Measurements from ENCODE around the gene ACSS2. TPM values are rescaled to one million over a fixed set of nuclear protein-coding genes. Genes with fewer than 3 reads are reported as not detected.

ACSS2 gene
- total RNA-seq, 4 donors from 2014 or later: 45.4 to 71.0 (median 58.7) TPM

GRCh38 chr20:34949120-34949519, 72.7 kb downstream of the ACSS2 start:
- ATAC-seq: no peak
- no peak overlapping the region for H3K27ac ChIP-seq
- H3K4me1 ChIP-seq: peaks cover 0 to 16% (median 4%) of the 10 kb centered on the region in 3 donors
- H3K9me3 ChIP-seq: no peaks in the 10 kb centered on the region
- peaks cover 0 to 29% of the 10 kb centered on the region in 2 donors for H3K36me3 ChIP-seq
- TF ChIP-seq POLR2A (IDR thresholded peaks at IDR 0.05) (no peak), POLR2AphosphoS5 (IDR thresholded peaks at IDR 0.05) (no peak), EP300 (IDR thresholded peaks at IDR 0.05) (no peak)
- TF ChIP-seq, protein P1, sequence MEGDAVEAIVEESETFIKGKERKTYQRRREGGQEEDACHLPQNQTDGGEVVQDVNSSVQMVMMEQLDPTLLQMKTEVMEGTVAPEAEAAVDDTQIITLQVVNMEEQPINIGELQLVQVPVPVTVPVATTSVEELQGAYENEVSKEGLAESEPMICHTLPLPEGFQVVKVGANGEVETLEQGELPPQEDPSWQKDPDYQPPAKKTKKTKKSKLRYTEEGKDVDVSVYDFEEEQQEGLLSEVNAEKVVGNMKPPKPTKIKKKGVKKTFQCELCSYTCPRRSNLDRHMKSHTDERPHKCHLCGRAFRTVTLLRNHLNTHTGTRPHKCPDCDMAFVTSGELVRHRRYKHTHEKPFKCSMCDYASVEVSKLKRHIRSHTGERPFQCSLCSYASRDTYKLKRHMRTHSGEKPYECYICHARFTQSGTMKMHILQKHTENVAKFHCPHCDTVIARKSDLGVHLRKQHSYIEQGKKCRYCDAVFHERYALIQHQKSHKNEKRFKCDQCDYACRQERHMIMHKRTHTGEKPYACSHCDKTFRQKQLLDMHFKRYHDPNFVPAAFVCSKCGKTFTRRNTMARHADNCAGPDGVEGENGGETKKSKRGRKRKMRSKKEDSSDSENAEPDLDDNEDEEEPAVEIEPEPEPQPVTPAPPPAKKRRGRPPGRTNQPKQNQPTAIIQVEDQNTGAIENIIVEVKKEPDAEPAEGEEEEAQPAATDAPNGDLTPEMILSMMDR (IDR thresholded peaks at IDR 0.05): no peak
- 86 to 90% methylated on average over 6 of the region's 6 CpGs for WGBS, 2 donors (ENCODE audit: low coverage in 1 of 2)
- H3K4me3 ChIP-seq: no peak overlapping the region
- H3K27me3 ChIP-seq: no peaks in the 10 kb centered on the region

GRCh38 chr20:34951252-34951651, 74.8 kb downstream of the ACSS2 start:
- WGBS, 2 donors (ENCODE audit: low coverage in 1 of 2): 87 to 100% methylated on average over 2 of the region's 2 CpGs
- no peak overlapping the region for H3K4me3 ChIP-seq
- ATAC-seq: no peak
- H3K27me3 ChIP-seq: no peaks in the 10 kb centered on the region
- peaks cover 0 to 20% of the 10 kb centered on the region in 2 donors for H3K36me3 ChIP-seq
- peaks cover 0 to 20% (median 3%) of the 10 kb centered on the region in 3 donors for H3K4me1 ChIP-seq
- TF ChIP-seq POLR2A (IDR thresholded peaks at IDR 0.05) (no peak), EP300 (IDR thresholded peaks at IDR 0.05) (no peak), POLR2AphosphoS5 (IDR thresholded peaks at IDR 0.05) (no peak)
- TF ChIP-seq, protein P1 (IDR thresholded peaks at IDR 0.05): no peak
- no peaks in the 10 kb centered on the region for H3K9me3 ChIP-seq
- H3K27ac ChIP-seq: no peak overlapping the region

DNA sequence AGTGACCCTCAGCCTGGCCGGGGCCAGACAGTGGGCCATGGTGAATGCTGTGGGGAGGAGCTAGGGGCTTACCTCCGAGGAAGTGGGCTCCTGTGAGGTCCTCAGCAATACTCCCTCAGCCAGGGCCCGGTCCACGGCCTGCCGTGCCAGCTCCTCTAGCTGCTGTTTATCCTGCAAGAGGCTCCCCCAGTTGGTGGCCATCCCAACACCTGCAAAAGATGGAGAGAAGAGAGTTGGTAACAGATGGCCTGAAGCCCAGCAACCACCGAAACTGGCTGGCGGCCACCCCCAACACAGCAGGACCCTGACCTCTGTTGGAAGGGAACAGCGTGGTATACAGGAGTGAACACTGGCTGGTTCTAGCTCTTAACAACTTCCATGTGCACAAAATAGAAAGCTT, 75.2 kb downstream of the ACSS2 start:
- WGBS, 2 donors (ENCODE audit: low coverage in 1 of 2): 50 to 100% methylated on average over 1 to 2 of the region's 8 CpGs
- ATAC-seq: no peak
- peaks cover 0 to 20% of the 10 kb centered on the region in 2 donors for H3K36me3 ChIP-seq

GRCh38 chr20:34952671-34953070, 76.3 kb downstream of the ACSS2 start:
- no peak overlapping the region for H3K27ac ChIP-seq
- H3K27me3 ChIP-seq: no peaks in the 10 kb centered on the region
- TF ChIP-seq EP300 (IDR thresholded peaks at IDR 0.05) (no peak), POLR2AphosphoS5 (IDR thresholded peaks at IDR 0.05) (no peak), POLR2A (IDR thresholded peaks at IDR 0.05) (no peak)
- TF ChIP-seq, protein P1 (IDR thresholded peaks at IDR 0.05): no peak
- no peak for ATAC-seq
- no peaks in the 10 kb centered on the region for H3K9me3 ChIP-seq
- H3K4me3 ChIP-seq: no peak overlapping the region
- peaks cover 0 to 20% of the 10 kb centered on the region in 2 donors for H3K36me3 ChIP-seq
- 60 to 88% methylated on average over 1 of the region's 5 CpGs for WGBS, 2 donors (ENCODE audit: low coverage in 1 of 2)
- peaks cover 0 to 19% (median 5%) of the 10 kb centered on the region in 3 donors for H3K4me1 ChIP-seq

More for the DNA sequence above, 75.2 kb downstream of the ACSS2 start:
- no peaks in the 10 kb centered on the region for H3K27me3 ChIP-seq
- H3K27ac ChIP-seq: no peak overlapping the region
- TF ChIP-seq POLR2AphosphoS5 (IDR thresholded peaks at IDR 0.05) (no peak), EP300 (IDR thresholded peaks at IDR 0.05) (no peak), POLR2A (IDR thresholded peaks at IDR 0.05) (no peak)
- TF ChIP-seq, protein P1 (IDR thresholded peaks at IDR 0.05): no peak
- no peaks in the 10 kb centered on the region for H3K9me3 ChIP-seq
- H3K4me3 ChIP-seq: no peak overlapping the region
- peaks cover 0 to 20% (median 5%) of the 10 kb centered on the region in 3 donors for H3K4me1 ChIP-seq

DNA sequence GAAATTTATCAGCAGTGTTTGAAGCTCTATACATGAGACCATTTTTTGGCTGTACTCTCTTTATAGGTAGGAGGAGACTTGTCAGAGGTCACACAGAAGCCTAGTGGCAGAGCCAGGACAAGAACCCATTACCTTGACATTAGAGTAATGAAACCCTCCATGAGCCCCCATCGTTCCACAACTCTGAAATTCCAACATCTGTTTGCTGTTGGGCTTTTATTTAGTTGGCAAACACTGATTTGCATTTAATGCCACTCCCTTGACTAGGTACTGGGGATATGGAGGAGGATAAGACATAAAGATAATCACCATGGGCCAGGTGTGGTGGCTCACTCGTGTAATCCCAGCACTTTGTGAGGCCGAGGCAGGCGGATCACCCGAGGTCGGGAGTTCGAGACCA, 77.5 kb downstream of the ACSS2 start:
- TF ChIP-seq POLR2A (IDR thresholded peaks at IDR 0.05) (no peak), POLR2AphosphoS5 (IDR thresholded peaks at IDR 0.05) (no peak), EP300 (IDR thresholded peaks at IDR 0.05) (no peak)
- TF ChIP-seq, protein P1 (IDR thresholded peaks at IDR 0.05): no peak
- WGBS, 2 donors (ENCODE audit: low coverage in 1 of 2): 60 to 72% methylated on average over 1 to 5 of the region's 7 CpGs
- Histone ChIP-seq H3K27me3 (no peaks in the 10 kb centered on the region), H3K27ac (no peak overlapping the region), H3K36me3 (peaks cover 0 to 20% of the 10 kb centered on the region in 2 donors), H3K9me3 (no peaks in the 10 kb centered on the region), H3K4me1 (peaks cover 0 to 19% (median 5%) of the 10 kb centered on the region in 3 donors), H3K4me3 (no peak overlapping the region)
- no peak for ATAC-seq
